GM18499 (cell line): ENCODE data around the gene EEF1AKMT2.
"Not testable (repeated sequence)": the region's sequence is repeated elsewhere in the genome, so short reads cannot be mapped to it uniquely, and the experiment has no call there.

ENCODE experiments used
- ATAC-seq: cut with Tn5 transposase; IDR thresholded peaks from one replicate; pipeline ENCODE4 v1.9.1; 2021; ENCODE audit warnings: moderate number of reproducible peaks; ENCODE audit not compliant: insufficient read depth, unreplicated experiment

The EEF1AKMT2 gene

DNA sequence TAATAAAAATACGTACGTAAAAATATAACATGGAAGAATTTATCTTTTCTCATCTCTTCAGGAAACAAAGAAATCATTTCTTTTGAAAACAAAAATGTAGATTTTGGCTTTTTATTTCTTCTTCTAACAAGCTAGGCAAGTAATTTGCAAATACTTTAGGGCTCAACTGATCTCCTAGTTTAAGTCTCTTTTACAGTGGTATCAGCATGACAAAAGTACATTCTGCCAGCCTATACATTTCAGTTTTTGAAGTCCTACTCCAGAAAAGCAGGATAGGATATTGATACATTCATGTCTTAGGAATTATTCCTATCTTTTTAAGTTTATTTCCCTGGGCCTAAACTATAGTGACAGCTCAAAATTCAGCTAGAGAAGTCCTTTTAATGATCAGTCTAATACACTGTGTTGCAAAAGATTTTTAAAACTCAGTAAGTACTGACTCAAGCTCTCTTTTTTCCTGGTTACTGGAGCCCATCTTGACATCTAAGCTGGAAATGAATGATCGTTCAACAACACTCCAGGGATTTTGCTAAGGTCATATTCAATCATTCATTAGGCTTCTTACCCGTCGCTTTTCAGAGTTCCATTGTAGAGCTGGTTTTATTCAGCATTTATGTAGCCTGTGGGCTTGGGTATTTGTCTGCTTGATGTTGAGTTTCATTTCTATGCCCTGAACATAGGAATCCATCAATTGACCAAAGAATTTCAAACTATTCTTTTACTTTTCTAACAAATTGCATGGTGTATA, 35.4 kb downstream of the EEF1AKMT2 start:
- no peak for ATAC-seq

DNA sequence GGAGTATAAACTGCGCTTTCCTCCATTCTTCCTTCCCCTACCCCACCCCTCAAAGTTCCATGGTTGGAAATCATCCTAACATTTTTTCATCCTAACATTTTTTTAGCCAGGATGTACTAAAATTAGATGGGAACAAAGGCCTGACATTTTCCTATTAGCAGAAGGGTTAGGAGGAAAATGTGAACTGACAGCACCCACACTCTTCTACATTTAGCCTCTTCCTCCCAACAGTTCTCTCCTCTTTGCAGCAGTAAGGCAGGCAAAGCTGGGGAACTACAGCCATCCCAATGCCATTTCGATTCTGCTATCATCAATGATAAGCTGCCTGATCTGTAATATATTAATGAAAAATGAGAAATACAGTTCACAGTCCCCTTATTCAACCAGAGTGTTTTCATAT, 36.1 kb downstream of the EEF1AKMT2 start:
- ATAC-seq, result no peak

DNA sequence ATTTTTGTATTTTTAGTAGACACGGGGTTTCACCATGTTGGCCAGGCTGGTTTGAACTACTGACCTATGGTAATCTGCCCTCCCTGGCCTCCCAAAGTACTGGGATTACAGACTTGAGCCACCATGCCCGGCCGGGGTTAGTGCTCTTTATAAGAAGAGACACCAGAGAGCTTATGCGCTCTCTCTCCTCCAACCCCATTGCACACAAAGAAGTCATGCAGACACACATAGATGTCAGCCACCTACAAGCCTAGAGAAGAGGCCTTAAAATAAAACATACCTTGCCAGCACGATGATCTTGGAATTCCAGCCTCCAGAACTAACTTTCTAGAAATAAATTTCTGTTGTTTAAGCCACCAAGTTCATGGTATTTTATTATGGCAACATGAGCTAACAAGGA, 37.5 kb downstream of the EEF1AKMT2 start:
- ATAC-seq, result no peak

DNA sequence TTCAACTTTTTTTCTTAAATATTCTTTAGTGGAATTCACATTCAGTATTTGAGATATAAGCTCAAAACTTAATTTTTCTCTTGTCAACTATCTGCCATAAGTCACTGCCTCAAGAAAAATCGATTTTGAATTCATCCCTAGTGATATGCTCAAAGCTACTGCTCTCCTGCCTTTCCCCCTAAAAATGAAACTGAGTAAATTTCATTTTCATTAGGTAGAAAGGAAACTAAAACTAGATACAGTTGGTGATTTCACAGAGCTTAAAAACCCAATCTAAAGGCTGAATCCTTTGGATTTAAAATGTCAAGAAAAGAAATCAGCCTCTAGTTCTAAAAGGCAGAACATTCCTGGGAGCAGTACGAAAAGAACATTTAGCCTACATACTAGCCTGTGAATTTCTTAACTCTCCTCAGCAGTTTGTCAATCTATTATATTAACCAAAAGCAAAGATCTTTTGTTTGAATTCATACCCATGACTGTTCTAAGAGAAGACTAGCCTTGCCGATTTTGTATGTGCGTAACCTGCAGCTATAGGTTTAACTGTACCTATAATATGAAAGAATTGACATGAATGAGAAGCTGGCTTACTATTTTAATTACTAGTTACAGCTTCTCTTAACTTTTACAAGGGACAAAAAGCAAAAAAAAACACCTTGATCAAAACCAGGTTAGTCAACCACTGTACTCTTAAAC, 42.6 kb downstream of the EEF1AKMT2 start:
- no peak for ATAC-seq

DNA sequence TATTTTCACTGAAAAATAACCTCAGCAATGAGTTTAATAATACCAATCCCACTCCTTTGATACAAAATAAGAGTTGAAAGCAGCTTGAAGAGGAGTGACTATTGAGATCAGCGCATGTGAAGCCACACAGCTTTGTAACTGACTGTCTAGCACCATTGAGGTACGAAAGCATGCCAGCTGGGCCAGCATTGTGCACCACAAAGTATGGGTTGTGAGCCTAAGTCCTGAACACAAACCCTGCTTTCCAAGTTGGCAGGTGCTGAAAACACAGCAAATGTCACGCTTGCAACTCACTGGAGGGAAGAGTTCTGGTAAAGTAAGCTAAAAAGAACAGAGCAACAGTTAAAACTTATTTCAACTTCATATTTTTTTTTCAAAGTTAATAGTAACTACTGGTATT, 43.5 kb downstream of the EEF1AKMT2 start:
- no peak for ATAC-seq

DNA sequence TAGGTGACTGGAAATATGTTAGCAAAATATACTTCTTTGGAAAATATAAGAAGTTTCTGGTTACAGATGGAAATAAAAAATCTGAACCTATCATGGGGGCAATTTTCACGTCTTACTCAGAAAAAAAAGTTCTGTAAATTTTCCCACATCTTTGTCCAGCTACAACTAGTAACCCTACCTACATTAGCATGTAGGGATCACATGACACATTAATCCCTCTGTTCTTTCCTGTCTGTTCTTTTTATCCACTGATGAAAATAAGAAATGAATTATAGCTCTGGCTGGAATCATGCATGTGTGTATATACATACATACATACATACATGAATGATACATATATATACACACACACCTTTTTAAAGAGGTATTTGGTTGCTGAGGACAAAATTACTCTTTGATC, 43.9 kb downstream of the EEF1AKMT2 start:
- ATAC-seq, result no peak

DNA sequence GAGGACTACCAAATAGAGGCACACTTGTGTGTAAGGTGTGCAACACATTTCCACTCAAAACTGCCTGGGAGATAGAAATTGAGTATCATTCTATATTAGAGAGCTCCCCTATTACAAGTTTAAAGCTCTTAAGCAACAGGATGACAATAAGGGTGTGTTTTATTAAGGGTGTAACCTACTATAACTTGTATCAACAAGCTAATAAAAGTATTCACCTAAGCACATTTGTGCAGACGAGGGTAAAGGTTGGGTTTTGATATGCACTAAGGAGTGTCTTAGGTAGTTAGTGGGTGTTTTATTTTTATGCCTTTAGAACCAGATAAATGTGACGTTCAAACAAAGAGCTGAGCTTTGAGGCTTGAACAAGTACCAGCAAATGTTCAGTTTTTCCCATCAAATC, 44.7 kb downstream of the EEF1AKMT2 start:
- no peak for ATAC-seq

DNA sequence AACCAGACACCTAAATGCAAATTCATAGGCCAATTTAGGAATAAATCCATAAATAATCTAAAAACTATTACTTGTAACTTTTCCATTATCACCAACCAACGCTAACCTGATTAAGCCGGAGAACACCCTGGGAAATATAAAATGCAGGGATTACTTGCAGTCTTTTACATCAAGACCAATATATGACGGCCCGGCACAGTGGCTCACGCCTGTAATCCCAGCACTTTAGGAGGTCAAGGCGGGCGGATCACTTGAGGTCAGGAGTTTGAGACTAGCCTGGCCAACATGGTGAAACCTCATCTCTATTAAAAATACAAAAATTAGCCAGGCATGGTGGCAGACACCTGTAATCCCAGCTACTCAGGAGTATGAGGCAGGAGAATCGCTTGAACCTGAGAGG, 45.2 kb downstream of the EEF1AKMT2 start:
- not testable (repeated sequence) for ATAC-seq

- ATAC-seq, result no peak
Observed at GRCh38 chr10:124745673-124746072, 46.0 kb downstream of the EEF1AKMT2 start.

DNA sequence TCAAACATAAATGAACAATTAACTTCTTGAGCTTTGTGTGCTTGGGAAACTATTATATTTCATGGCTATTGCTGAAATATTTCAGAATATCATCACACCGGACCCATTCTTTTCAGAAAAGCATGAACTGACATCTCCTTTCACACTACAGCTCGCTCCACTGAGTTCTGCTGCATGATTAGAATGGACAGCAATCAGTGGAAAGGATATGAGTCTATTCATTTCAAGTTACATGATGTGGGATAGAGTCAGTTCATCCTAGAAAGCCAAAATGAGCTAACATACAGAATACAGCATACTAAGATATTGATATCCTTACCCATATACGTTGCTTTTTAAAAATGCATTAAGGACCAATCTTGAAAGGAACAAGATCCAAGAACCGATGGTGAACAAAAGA, 46.4 kb downstream of the EEF1AKMT2 start:
- no peak for ATAC-seq

GRCh38 chr10:124744102-124745050, 47.3 kb downstream of the EEF1AKMT2 start, which contains the start of gene FAM53B:
FAM53B (minus strand) TSS chr10:124744378; CDS start chr10:124706713, 37,665 bp downstream.
- ATAC-seq, result no peak

- ATAC-seq, result no peak
Observed at GRCh38 chr10:124743191-124744101, 48.2 kb downstream of the EEF1AKMT2 start.

DNA sequence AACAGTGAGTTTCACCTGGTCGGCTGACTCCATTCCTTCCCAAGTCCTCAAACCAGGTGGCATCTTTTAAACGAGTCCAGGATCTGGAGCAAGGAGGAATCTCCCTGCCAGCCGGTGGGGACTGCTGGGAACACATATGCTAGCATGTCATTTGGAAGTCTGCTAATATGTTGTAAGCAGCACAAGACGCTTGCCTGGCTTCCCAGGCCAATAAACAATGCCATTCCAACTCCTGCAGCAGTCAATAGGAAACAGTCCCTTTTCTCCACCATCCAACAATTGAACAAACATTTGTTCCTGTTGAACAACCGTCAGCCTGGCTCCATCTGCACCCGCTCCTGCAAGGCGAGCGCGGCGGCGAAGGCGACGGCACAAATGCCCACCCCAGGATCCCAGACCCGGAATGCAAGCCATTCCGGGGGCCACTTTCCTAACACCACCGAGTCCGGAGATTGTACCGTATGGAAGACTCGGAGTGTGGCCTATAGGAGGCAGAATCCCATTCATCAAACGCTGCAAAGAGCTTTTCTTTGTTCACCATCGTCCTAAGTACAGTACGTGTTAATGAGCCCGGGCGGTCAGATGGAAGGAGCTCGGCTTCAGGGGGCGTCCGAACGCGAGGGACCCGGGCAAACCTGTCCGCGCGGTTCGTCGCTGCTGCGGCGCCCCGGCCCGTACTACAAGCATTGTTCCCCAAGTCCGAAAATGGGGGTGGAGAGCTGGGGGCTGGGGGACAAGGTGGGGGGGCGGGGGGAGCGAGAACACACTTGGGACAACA, 49.1 kb downstream of the EEF1AKMT2 start:
- ATAC-seq, result no peak

- no peak for ATAC-seq
Observed at GRCh38 chr10:124741922-124742412, 49.7 kb downstream of the EEF1AKMT2 start.

- no peak for ATAC-seq
Observed at GRCh38 chr10:124741281-124741921, 50.3 kb downstream of the EEF1AKMT2 start.

GRCh38 chr10:124740369-124741280, 51.1 kb downstream of the EEF1AKMT2 start:
- no peak for ATAC-seq

DNA sequence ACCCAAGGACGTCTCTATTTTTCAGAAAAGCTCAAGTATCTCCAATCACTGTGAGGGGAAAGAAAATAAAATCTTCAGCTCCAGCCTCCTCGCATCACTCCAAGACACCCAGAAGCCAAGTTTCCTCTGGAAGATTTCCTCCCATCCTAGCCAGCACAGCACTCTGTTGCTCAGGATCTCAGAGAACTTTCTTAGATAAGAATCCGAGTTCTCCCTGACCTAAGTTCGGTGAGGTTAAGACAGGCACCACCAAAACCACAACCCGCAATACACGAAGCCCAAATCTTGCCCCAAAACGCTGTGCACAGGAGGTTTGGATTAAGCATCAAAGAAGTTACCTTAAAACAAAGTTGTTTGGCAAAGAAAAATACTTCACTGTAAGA, 51.7 kb downstream of the EEF1AKMT2 start:
- no peak for ATAC-seq
